Measurements from ENCODE around the gene CTNNA2. TPM values are rescaled to one million over a fixed set of nuclear protein-coding genes. Genes with fewer than 3 reads are reported as not detected.
A peak's percentile ranks its signal among the peaks of the same experiment; 100 is the strongest.

Gene CTNNA2
- total RNA-seq, 2 donors from 2014 or later = not detected

DNA sequence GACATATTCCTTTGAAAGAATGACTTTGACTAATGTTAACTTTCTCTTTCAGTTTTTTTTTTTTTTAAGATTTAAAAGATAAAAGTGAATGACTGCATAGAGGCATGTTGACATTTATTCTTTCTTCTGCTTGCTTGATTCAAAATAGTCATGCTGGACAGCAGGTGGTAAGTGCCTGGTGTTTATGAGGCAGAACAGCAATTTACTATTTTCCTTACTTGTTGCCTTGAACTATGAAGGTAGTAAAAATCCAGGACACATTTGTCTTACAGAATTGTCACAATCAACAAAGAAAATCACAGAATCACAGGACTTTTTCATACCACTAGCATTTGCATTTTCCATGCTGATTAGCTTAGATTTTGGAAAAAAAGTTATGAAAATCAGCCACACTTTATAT lies 388.3 kb downstream of the CTNNA2 start:
- intact Hi-C loops (cut with DNase I) = no loop called here
- ATAC-seq = no peak
- no peak for DNase-seq

- DNase-seq = no peak
- intact Hi-C loops (cut with DNase I) = no loop called here
- no peak for ATAC-seq
Observed at GRCh38 chr2:79903222-79904000, 390.6 kb downstream of the CTNNA2 start.

GRCh38 chr2:79906139-79906890 lies 393.5 kb downstream of the CTNNA2 start:
- no peak for DNase-seq
- intact Hi-C loops (cut with DNase I) = no loop called here
- ATAC-seq = no peak

DNA sequence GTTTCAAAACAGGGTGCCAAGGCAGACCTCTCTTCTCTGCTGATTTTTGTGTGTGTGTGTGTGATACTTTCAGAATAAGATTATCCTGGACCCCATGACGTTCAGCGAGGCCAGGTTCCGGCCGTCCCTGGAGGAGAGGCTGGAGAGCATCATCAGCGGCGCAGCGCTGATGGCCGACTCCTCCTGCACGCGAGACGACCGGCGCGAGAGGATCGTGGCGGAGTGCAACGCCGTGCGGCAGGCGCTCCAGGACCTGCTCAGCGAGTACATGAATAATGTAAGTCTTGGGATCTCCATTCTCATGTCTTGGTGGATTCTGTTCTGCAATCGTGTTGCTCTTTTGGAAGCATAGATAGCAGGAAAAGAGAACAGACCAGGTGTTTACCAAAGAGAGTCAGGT lies 396.7 kb downstream of the CTNNA2 start:
- intact Hi-C loops (cut with DNase I) = no loop called here
- ATAC-seq = no peak
- no peak for DNase-seq

- intact Hi-C loops (cut with DNase I) = no loop called here
- DNase-seq (no peak), ATAC-seq (no peak)
Observed at GRCh38 chr2:79910643-79911042, 397.8 kb downstream of the CTNNA2 start.

- no peak for ATAC-seq
- intact Hi-C loops (cut with DNase I) = no loop called here
- no peak for DNase-seq
Observed at GRCh38 chr2:79915455-79915854, 402.6 kb downstream of the CTNNA2 start.

GRCh38 chr2:79916285-79916684 lies 403.4 kb downstream of the CTNNA2 start:
- intact Hi-C loops (cut with DNase I) = no loop called here
- DNase-seq = no peak
- no peak for ATAC-seq

- DNase-seq (no peak), ATAC-seq (no peak)
- intact Hi-C loops (cut with DNase I) = no loop called here
Observed at GRCh38 chr2:79920512-79921076, 407.7 kb downstream of the CTNNA2 start.

DNA sequence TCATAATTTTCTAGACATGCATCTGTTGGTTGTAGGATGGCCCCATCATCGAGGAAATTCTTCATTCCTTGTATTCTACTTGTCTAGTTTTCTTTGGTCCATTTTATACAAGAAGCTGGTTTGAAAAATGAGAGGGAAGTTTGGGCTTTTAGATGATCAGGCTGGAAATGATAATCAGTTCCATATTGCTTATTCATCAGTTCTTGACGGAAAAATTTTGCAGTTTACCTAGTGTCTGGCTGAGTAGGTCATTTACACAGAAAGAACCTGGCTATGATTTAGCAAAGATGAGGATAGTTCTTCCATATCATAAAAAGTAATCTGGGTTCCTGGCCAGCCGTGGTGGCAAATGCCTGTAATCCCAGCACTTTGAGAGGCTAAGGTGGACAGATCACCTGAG lies 416.8 kb downstream of the CTNNA2 start:
- intact Hi-C loops (cut with DNase I) = no loop called here
- ATAC-seq = no peak
- no peak for DNase-seq

GRCh38 chr2:79935046-79935732 lies 422.3 kb downstream of the CTNNA2 start:
- no peak for ATAC-seq
- DNase-seq = no peak
- intact Hi-C loops (cut with DNase I) = no loop called here

DNA sequence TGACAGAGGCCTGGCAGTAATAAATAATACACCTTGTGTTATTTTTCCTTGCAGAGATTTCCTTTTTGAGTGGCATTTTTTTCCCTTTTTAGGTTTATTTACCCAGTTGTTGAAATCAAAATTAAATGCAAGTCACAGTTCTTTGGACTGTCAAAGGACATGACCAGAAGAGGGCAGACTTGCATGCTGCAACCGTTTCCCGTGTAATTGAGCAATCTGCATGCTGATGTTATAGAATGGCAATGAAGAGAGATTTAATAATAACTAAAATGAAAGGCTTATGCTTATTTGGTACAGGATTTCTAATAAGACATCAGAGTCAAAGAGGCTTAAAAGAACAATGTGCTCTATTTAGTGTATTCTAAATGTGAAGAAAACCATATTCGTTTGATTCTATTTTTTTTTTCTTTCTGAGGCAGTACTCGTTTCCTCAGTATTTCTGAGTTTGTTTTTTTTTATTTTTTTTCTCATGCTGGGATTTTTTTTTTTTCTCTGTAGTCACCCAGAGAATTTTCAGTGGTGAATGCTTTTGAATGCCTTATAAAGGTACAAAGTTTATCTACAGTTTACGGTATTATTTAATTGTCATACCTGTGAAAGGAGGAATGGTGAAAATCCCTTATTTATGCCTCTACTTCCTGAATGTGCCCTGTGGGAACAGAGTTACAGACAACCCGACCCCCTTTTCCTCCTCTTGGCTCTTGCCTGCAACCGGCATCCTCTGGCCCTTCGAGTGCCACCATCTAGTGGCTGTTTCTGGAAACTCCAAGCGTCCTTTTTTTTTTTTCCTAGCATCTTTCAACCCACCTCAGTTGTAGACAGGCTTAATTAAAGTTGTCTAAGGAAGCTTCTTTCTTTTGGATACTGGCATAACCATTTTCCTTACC lies 423.2 kb downstream of the CTNNA2 start:
- ATAC-seq = peak; percentile 44 to 59
- peak; percentile 19 for DNase-seq
- intact Hi-C loops (cut with DNase I) = no loop called here

DNA sequence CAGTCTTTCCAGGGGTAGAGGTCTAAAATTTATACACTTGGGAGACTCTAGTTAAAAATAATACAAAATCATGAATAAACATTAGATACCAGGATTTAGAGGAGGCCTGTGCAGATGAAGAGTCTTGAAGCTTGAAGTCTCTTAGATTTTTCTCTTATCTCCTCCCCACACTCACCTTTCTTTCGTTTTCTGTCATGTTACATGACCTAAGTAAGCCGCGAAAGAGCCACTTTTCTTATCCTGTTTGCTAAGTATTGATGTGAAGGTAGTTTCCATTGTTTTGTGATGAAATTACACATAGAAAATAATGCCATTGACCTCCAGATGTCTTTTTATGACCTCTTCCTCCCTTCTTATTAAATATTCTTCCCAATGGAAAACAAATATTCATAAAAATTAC lies 423.9 kb downstream of the CTNNA2 start:
- DNase-seq (no peak), ATAC-seq (no peak)
- intact Hi-C loops (cut with DNase I) = no loop called here

GRCh38 chr2:79938648-79939047 lies 425.8 kb downstream of the CTNNA2 start:
- DNase-seq = no peak
- no peak for ATAC-seq
- intact Hi-C loops (cut with DNase I) = no loop called here

DNA sequence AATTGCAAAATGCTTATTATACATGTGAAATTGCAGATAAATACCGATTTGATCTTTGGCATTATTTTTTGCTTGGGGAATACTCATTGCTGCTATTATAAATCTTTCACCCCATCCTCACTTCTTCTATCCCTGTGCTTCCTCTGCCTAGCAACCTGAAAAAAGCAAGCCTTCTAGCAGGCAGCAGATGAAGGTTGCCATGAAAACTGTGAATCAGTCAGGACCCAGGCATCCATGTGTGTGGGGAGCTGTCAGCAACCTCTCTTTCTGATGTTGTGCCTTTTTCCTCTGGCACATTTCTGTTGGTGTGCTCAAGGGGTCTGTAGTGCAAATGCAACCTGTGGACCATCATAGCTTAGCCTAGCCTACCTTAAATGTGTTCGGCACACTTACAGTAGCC lies 427.5 kb downstream of the CTNNA2 start:
- DNase-seq = no peak
- intact Hi-C loops (cut with DNase I) = no loop called here
- ATAC-seq = no peak

- DNase-seq = no peak
- intact Hi-C loops (cut with DNase I) = no loop called here
- ATAC-seq = no peak
Observed at GRCh38 chr2:79941179-79941578, 428.3 kb downstream of the CTNNA2 start.

- no peak for ATAC-seq
- DNase-seq = no peak
- intact Hi-C loops (cut with DNase I) = no loop called here
Observed at GRCh38 chr2:79944205-79944604, 431.4 kb downstream of the CTNNA2 start.

DNA sequence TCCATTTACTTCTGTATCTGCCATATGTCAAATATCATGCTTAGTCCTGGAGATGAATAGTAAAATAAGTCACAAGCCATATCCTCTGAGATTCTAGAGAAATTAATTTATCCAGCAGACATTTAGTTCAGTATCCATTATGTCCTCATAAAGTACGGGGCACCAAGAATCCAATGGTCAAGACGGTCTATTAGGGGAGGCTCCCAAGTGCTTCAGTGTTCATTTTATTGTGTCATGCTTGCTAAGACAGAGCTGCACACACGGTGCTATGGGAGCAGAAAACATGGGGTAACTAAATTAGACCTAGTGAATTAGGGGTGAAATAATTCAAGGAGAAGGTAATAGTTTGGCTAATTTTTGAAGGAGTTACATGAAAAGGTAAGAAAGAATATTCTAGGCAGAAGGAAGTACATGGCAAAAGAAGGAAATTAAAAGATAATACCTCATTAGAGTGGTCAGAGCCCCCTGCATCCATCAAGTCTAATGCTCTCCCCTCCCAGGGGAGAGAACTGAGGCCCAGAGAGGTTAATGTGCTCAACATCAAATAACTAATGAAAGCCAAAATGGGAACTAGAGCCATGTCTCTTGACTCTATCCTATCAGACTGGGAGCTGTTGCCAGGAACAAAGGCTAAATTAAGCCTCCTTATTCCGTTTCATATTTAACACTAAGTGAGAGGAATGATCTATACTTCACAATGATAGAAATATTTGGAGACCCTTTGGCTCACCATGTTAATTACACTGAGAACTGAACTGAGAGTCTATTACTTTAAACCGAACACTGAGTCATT lies 433.0 kb downstream of the CTNNA2 start:
- intact Hi-C loops (cut with DNase I) = no loop called here
- DNase-seq = no peak
- no peak for ATAC-seq

GRCh38 chr2:79947751-79948150 lies 434.9 kb downstream of the CTNNA2 start:
- DNase-seq = no peak
- no peak for ATAC-seq
- intact Hi-C loops (cut with DNase I) = no loop called here

Measured in left cardiac atrium (tissue), 4 donors.